Measurements from ENCODE around the gene IKZF1. TPM values are rescaled to one million over a fixed set of nuclear protein-coding genes. Genes with fewer than 3 reads are reported as not detected.

Gene IKZF1
- total RNA-seq, 1 experiment from 2014 or later: 0.57 TPM

DNA sequence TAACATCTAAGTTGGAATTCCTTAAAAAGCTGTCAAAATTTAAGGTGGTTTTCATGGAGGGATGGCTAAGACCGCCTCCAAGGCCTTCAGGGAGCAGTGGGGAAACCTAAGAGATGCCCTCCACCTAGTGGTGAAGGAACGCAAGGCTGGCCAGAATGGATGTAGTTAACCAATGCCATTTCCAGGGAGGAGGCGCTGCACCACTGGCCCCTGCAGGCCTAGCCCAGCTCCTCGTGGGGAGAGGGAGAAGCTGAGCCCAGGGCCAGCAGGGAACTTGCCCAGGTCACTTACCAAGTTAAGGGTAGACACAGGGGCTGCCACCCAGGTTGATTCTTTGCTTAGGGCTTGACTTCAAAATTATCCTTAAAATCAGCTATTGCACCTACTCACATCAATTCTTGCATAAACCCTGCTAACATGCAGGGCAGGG is 113.6 kb downstream of the IKZF1 start:
- ATAC-seq (peak; percentile 100), DNase-seq (ENCODE audit: low read depth, low spot score) (peak; percentile 76)
- no peaks in the 10 kb centered on the region for H4K20me1 ChIP-seq (ENCODE audit: insufficient read depth)
- no peaks in the 10 kb centered on the region for H3K4me1 ChIP-seq (ENCODE audit: control insufficient read depth in 1 of 2, insufficient read depth in 2 of 2, low read length in 2 of 2)
- no peak overlapping the region for H3K4me2 ChIP-seq (ENCODE audit: low read length)
- CTCF ChIA-PET: interaction anchor here (1.0 to 3.7 kb wide), 14 partner anchors 9 to 900 kb away, joined by 3 to 27 read pairs (median 5); no protein-coding TSS in a partner anchor
- no peak overlapping the region for H3K4me3 ChIP-seq (replicated peaks in 1 of 2; ENCODE audit: low read depth in 1 of 2, low read length in 2 of 2)
- H3K27ac ChIP-seq (ENCODE audit: low read depth, low read length): no peak overlapping the region
- H3K9me2 ChIP-seq (ENCODE audit: insufficient read depth): no peaks in the 10 kb centered on the region
- no peaks in the 10 kb centered on the region for H3K27me3 ChIP-seq (ENCODE audit: insufficient read depth, low read length)
- RAD21 ChIA-PET (ENCODE audit: low non-redundant PET in 1 of 2, low total read pairs in 2 of 2, uncharacterized antibody in 2 of 2, unreplicated experiment in 2 of 2): interaction anchor here in 1 of 2 experiments (0.8 to 1.4 kb wide), 3 partner anchors 10 to 275 kb away, joined by 3 to 4 read pairs (median 4); no protein-coding TSS in a partner anchor
- H2AFZ ChIP-seq (ENCODE audit: low read depth, low read length, poor library complexity, severe bottlenecking): no peak overlapping the region
- no peak overlapping the region for H3K9ac ChIP-seq (ENCODE audit: low read length)
- H3K79me2 ChIP-seq (ENCODE audit: insufficient read depth, low read length): no peaks in the 10 kb centered on the region
- no peaks in the 10 kb centered on the region for H3K9me3 ChIP-seq (ENCODE audit: control insufficient read depth in 1 of 2, insufficient read depth in 1 of 2, low read depth in 1 of 2, low read length in 2 of 2)
- intact Hi-C loops (cut with micrococcal nuclease): loop anchor here (1.0 to 5.0 kb wide), 5 partner anchors 213 to 743 kb away; partner anchors contain the start of gene ZPBP
- no peaks in the 10 kb centered on the region for H3K36me3 ChIP-seq (ENCODE audit: control insufficient read depth in 1 of 2, insufficient read depth in 2 of 2, low read length in 2 of 2)
- TF ChIP-seq RAD21 (IDR thresholded peaks at IDR 0.05; ENCODE audit: low read depth) (peak; percentile 88), YY1 (IDR thresholded peaks at IDR 0.05; ENCODE audit: extremely low read depth, insufficient replicate concordance, low read depth, low read length) (no peak)
- TF ChIP-seq, protein P1, sequence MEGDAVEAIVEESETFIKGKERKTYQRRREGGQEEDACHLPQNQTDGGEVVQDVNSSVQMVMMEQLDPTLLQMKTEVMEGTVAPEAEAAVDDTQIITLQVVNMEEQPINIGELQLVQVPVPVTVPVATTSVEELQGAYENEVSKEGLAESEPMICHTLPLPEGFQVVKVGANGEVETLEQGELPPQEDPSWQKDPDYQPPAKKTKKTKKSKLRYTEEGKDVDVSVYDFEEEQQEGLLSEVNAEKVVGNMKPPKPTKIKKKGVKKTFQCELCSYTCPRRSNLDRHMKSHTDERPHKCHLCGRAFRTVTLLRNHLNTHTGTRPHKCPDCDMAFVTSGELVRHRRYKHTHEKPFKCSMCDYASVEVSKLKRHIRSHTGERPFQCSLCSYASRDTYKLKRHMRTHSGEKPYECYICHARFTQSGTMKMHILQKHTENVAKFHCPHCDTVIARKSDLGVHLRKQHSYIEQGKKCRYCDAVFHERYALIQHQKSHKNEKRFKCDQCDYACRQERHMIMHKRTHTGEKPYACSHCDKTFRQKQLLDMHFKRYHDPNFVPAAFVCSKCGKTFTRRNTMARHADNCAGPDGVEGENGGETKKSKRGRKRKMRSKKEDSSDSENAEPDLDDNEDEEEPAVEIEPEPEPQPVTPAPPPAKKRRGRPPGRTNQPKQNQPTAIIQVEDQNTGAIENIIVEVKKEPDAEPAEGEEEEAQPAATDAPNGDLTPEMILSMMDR (IDR thresholded peaks at IDR 0.05 in 2 of 3, conservative IDR thresholded peaks at IDR 0.05 in 1 of 3; ENCODE audit: borderline replicate concordance in 1 of 3, insufficient read depth in 1 of 3, low read depth in 2 of 3, low read length in 2 of 3): peak; percentile 90 to 98 (median 97)
- POLR2A ChIA-PET: no interaction called here
- BruUV-seq (replicated peaks): no TSS peak

- no peaks in the 10 kb centered on the region for H3K4me1 ChIP-seq (ENCODE audit: control insufficient read depth in 1 of 2, insufficient read depth in 2 of 2, low read length in 2 of 2)
- H3K79me2 ChIP-seq (ENCODE audit: insufficient read depth, low read length): no peaks in the 10 kb centered on the region
- H3K27ac ChIP-seq (ENCODE audit: low read depth, low read length): no peak overlapping the region
- no peak for ATAC-seq
- no peaks in the 10 kb centered on the region for H3K9me3 ChIP-seq (ENCODE audit: control insufficient read depth in 1 of 2, insufficient read depth in 1 of 2, low read depth in 1 of 2, low read length in 2 of 2)
- no peak overlapping the region for H3K4me3 ChIP-seq (replicated peaks in 1 of 2; ENCODE audit: low read depth in 1 of 2, low read length in 2 of 2)
- no TSS peak for BruUV-seq (replicated peaks)
- no peaks in the 10 kb centered on the region for H3K36me3 ChIP-seq (ENCODE audit: control insufficient read depth in 1 of 2, insufficient read depth in 2 of 2, low read length in 2 of 2)
- no peak overlapping the region for H3K4me2 ChIP-seq (ENCODE audit: low read length)
- no peak for TF ChIP-seq ATF3 (IDR thresholded peaks at IDR 0.05)
- no peak for TF ChIP-seq MAX (IDR thresholded peaks at IDR 0.05)
- no peak for TF ChIP-seq TCF7L2 (IDR thresholded peaks at IDR 0.05; ENCODE audit: borderline replicate concordance, extremely low read depth, insufficient read depth, insufficient read length)
- no peak for TF ChIP-seq CBX3 (IDR thresholded peaks at IDR 0.05; ENCODE audit: low read depth)
- no peak for TF ChIP-seq RAD21 (IDR thresholded peaks at IDR 0.05; ENCODE audit: low read depth)
- TF ChIP-seq SRF (IDR thresholded peaks at IDR 0.05; ENCODE audit: low read depth): no peak
- no peak for TF ChIP-seq ELF1 (IDR thresholded peaks at IDR 0.05; ENCODE audit: borderline replicate concordance, low read depth)
- TF ChIP-seq, protein P2, sequence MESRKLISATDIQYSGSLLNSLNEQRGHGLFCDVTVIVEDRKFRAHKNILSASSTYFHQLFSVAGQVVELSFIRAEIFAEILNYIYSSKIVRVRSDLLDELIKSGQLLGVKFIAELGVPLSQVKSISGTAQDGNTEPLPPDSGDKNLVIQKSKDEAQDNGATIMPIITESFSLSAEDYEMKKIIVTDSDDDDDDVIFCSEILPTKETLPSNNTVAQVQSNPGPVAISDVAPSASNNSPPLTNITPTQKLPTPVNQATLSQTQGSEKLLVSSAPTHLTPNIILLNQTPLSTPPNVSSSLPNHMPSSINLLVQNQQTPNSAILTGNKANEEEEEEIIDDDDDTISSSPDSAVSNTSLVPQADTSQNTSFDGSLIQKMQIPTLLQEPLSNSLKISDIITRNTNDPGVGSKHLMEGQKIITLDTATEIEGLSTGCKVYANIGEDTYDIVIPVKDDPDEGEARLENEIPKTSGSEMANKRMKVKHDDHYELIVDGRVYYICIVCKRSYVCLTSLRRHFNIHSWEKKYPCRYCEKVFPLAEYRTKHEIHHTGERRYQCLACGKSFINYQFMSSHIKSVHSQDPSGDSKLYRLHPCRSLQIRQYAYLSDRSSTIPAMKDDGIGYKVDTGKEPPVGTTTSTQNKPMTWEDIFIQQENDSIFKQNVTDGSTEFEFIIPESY (IDR thresholded peaks at IDR 0.05; ENCODE audit: extremely low read depth, insufficient replicate concordance, low read length): no peak
- no peak for TF ChIP-seq POLR2AphosphoS5 (IDR thresholded peaks at IDR 0.05; ENCODE audit: low read depth, low read length)
- intact Hi-C loops (cut with micrococcal nuclease): loop anchor here (1.0 to 5.0 kb wide), 5 partner anchors 213 to 742 kb away; partner anchors contain the start of gene ZPBP
- ChIA-PET POLR2A (no interaction called here), RAD21 (ENCODE audit: low non-redundant PET in 1 of 2, low total read pairs in 2 of 2, uncharacterized antibody in 2 of 2, unreplicated experiment in 2 of 2) (interaction anchor here in 1 of 2 experiments (0.8 to 1.4 kb wide), 3 partner anchors 9 to 276 kb away, joined by 3 to 4 read pairs (median 4); no protein-coding TSS in a partner anchor), CTCF (interaction anchor here (1.0 to 3.7 kb wide), 14 partner anchors 8 to 899 kb away, joined by 3 to 27 read pairs (median 5); no protein-coding TSS in a partner anchor)
- H3K27me3 ChIP-seq (ENCODE audit: insufficient read depth, low read length): no peaks in the 10 kb centered on the region
- no peak overlapping the region for H3K9ac ChIP-seq (ENCODE audit: low read length)
- H2AFZ ChIP-seq (ENCODE audit: low read depth, low read length, poor library complexity, severe bottlenecking): no peak overlapping the region
- no peak for DNase-seq (ENCODE audit: low read depth, low spot score)
- H4K20me1 ChIP-seq (ENCODE audit: insufficient read depth): no peaks in the 10 kb centered on the region
- no peaks in the 10 kb centered on the region for H3K9me2 ChIP-seq (ENCODE audit: insufficient read depth)
Measured at GRCh38 chr7:50418526-50419290, 114.2 kb downstream of the IKZF1 start.
